ENCODE measurements around the gene GAS6. TPM values are rescaled to one million over a fixed set of nuclear protein-coding genes. Genes with fewer than 3 reads are reported as not detected.

The GAS6 gene
- total and polyA plus RNA-seq, 9 of the 15 experiments (the other 6 are each of a cell fraction or from before 2014, with no cell fraction given) = 0.14 to 9.7 (median 4.7) TPM; not detected in 1

GRCh38 chr13:113816946-113817859 lies 46.7 kb downstream of the GAS6 start (continued):
- TF ChIP-seq CREB3 (tag; conservative IDR thresholded peaks at IDR 0.05; ENCODE audit: low read depth) = no peak
- TF ChIP-seq, protein P1, sequence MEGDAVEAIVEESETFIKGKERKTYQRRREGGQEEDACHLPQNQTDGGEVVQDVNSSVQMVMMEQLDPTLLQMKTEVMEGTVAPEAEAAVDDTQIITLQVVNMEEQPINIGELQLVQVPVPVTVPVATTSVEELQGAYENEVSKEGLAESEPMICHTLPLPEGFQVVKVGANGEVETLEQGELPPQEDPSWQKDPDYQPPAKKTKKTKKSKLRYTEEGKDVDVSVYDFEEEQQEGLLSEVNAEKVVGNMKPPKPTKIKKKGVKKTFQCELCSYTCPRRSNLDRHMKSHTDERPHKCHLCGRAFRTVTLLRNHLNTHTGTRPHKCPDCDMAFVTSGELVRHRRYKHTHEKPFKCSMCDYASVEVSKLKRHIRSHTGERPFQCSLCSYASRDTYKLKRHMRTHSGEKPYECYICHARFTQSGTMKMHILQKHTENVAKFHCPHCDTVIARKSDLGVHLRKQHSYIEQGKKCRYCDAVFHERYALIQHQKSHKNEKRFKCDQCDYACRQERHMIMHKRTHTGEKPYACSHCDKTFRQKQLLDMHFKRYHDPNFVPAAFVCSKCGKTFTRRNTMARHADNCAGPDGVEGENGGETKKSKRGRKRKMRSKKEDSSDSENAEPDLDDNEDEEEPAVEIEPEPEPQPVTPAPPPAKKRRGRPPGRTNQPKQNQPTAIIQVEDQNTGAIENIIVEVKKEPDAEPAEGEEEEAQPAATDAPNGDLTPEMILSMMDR (IDR thresholded peaks at IDR 0.05 in 2 of 3, conservative IDR thresholded peaks at IDR 0.05 in 1 of 3; ENCODE audit: insufficient read depth in 2 of 3, low read depth in 1 of 3, low read length in 3 of 3) = peak; percentile 64 to 66 (median 65)
- no peak for TF ChIP-seq GTF2B (IDR thresholded peaks at IDR 0.05; ENCODE audit: extremely low read depth, insufficient read length)
- no peak for TF ChIP-seq ZNF354B (CRISPR knock-in tag; IDR thresholded peaks at IDR 0.05)
- no peak for TF ChIP-seq ZNF124 (CRISPR knock-in tag; IDR thresholded peaks at IDR 0.05)
- TF ChIP-seq CEBPB (tag; IDR thresholded peaks at IDR 0.05) = no peak
- no peak for TF ChIP-seq C11orf30 (IDR thresholded peaks at IDR 0.05; ENCODE audit: low read depth)
- no peak for TF ChIP-seq ELK1 (CRISPR knock-in tag; IDR thresholded peaks at IDR 0.05)
- TF ChIP-seq PCBP1 (IDR thresholded peaks at IDR 0.05; ENCODE audit: low read depth, low read length, poor library complexity, severe bottlenecking) = no peak
- TF ChIP-seq TAF15 (IDR thresholded peaks at IDR 0.05; ENCODE audit: low read depth, low read length) = no peak
- TF ChIP-seq NR1H2 (CRISPR knock-in tag; IDR thresholded peaks at IDR 0.05) = no peak
- no peak for TF ChIP-seq SIN3A (IDR thresholded peaks at IDR 0.05; ENCODE audit: borderline replicate concordance in 2 of 2, control insufficient read depth in 1 of 2, low read depth in 2 of 2, low read length in 2 of 2)
- TF ChIP-seq E2F6 (IDR thresholded peaks at IDR 0.05; ENCODE audit: borderline replicate concordance in 1 of 2, extremely low read depth in 1 of 2, insufficient read depth in 1 of 2, insufficient read length in 1 of 2, low read depth in 1 of 2, low read length in 1 of 2, poor library complexity in 1 of 2, severe bottlenecking in 1 of 2) = no peak
- TF ChIP-seq E2F5 (CRISPR knock-in tag; IDR thresholded peaks at IDR 0.05) = no peak
- TF ChIP-seq, protein P2, sequence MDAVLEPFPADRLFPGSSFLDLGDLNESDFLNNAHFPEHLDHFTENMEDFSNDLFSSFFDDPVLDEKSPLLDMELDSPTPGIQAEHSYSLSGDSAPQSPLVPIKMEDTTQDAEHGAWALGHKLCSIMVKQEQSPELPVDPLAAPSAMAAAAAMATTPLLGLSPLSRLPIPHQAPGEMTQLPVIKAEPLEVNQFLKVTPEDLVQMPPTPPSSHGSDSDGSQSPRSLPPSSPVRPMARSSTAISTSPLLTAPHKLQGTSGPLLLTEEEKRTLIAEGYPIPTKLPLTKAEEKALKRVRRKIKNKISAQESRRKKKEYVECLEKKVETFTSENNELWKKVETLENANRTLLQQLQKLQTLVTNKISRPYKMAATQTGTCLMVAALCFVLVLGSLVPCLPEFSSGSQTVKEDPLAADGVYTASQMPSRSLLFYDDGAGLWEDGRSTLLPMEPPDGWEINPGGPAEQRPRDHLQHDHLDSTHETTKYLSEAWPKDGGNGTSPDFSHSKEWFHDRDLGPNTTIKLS (IDR thresholded peaks at IDR 0.05; ENCODE audit: borderline replicate concordance, low read depth) = no peak
- TF ChIP-seq ZNF583 (CRISPR knock-in tag; IDR thresholded peaks at IDR 0.05) = no peak
- no peak for TF ChIP-seq ZNF586 (CRISPR knock-in tag; conservative IDR thresholded peaks at IDR 0.05)

All from K562 (cell line).